Thyroid gland (tissue), 4 donors: ENCODE results near the gene SP110. TPM values are rescaled to one million over a fixed set of nuclear protein-coding genes. Genes with fewer than 3 reads are reported as not detected.
"Not testable (repeated sequence)": the region's sequence is repeated elsewhere in the genome, so short reads cannot be mapped to it uniquely, and the experiment has no call there.

Experiments used
- DNase-seq, 2 donors: peaks; one replicate each; pipeline ENCODE4 v3.0.0-alpha.2; 2019
- H3K27ac ChIP-seq, 3 donors: fragments of 200-600 bp; sonication (generic); 1 replicate in 2 of 3; 2 replicates in 1 of 3; pipeline ENCODE4 v1.5.1; 2016 to 2019; ENCODE audit warnings: mild to moderate bottlenecking in 1 of 3, moderate library complexity in 1 of 3
- H3K27me3 ChIP-seq: fragments of 200-600 bp; sonication (generic); one replicate; pipeline ENCODE4 v1.5.1; 2019
- H3K36me3 ChIP-seq, 2 donors: fragments of 200-600 bp; sonication (generic); one replicate each; pipeline ENCODE4 v1.5.1; 2016 to 2019
- H3K4me1 ChIP-seq, 2 donors: fragments of 200-600 bp; sonication (generic); one replicate each; pipeline ENCODE4 v1.5.1; 2017 to 2019
- H3K4me3 ChIP-seq, 3 donors: fragments of 200-600 bp; sonication (generic); replicated peaks in 1 of 3; 1 replicate in 2 of 3; 2 replicates in 1 of 3; pipeline ENCODE4 v1.5.1; 2016; ENCODE audit warnings: mild to moderate bottlenecking in 1 of 3
- H3K9me3 ChIP-seq: fragments of 200-600 bp; sonication (generic); one replicate; pipeline ENCODE4 v1.5.1; 2017
- POLR2A ChIP-seq, 2 donors: fragments of 450-650 bp; IDR thresholded peaks; one replicate each; pipeline ENCODE4 v1.6.1; 2017; ENCODE audit warnings: antibody characterized with exemption in 2 of 2, mild to moderate bottlenecking in 2 of 2, moderate library complexity in 1 of 2
- WGBS, 2 donors: methylation state at CpG; one replicate each; pipeline ENCODE4 v1.1.5; 2017; 5-methylcytosine and 5-hydroxymethylcytosine counted together
- intact Hi-C: fragments of 100-400 bp; cut with DNase I; formaldehyde crosslinking; loops from one replicate; pipeline ENCODE4 v1.15.1; 2023
- total RNA-seq, 4 donors: library from RNA; depleted of rRNA; stranded (reverse); fragments of >200 nt; gene quantifications; one replicate each; pipeline ENCODE4 v1.2.3, GENCODE V29; 2016
- TF ChIP-seq, protein P1 (sequence below), 6 experiments: fragments of 200-600 bp in 3 of 6; fragments of 450-650 bp in 3 of 6; sonication (generic) in 3 of 6; IDR thresholded peaks; one replicate each; pipeline ENCODE4 v1.5.1; 2016 to 2019; ENCODE audit warnings: antibody characterized with exemption in 6 of 6, mild to moderate bottlenecking in 2 of 6, inconsistent platforms in 1 of 6, moderate library complexity in 1 of 6

Gene SP110
- total RNA-seq, 4 donors from 2014 or later, result 17.7 to 66.2 (median 23.5) TPM

DNA sequence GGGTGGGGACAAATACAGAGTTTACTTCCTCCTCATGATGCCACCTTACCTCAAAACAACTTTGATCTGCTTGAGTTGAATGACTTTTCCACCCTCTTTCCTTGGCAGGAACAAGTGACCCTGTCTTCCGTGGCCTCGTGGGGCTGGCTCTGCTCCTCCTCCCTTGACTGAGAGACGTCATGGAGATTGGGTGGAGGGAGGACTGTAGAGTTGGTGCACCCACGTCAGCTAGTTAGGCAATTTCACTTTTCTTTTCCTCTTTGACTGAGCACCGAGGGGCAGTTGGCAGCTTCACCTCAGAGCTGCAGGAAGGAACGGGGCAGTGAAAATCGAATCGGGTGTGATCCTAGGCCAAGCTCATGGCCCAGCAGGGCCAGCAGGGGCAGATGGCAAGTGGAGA is 5.7 kb upstream of the SP110 start, which contains the start of gene SP140:
SP140 (plus strand) TSS at position 251 of the 400 bp plus-strand sequence; CDS start at position 360, 109 bp downstream.
- peak in 1 of 2 donors; percentile 20 for DNase-seq
- Histone ChIP-seq H3K4me3 (no peak within 1 kb of the TSS), H3K9me3 (no peaks in the 10 kb centered on the region), H3K36me3 (no peaks in the 10 kb centered on the region), H3K4me1 (peaks cover 2% of the 10 kb centered on the region in 2 donors), H3K27me3 (no peaks in the 10 kb centered on the region), H3K27ac (no peak within 1 kb of the TSS)
- intact Hi-C loops, result no loop called here
- WGBS, 2 donors, result 76 to 86% methylated on average over 8 of the region's 8 CpGs
- TF ChIP-seq, protein P1, sequence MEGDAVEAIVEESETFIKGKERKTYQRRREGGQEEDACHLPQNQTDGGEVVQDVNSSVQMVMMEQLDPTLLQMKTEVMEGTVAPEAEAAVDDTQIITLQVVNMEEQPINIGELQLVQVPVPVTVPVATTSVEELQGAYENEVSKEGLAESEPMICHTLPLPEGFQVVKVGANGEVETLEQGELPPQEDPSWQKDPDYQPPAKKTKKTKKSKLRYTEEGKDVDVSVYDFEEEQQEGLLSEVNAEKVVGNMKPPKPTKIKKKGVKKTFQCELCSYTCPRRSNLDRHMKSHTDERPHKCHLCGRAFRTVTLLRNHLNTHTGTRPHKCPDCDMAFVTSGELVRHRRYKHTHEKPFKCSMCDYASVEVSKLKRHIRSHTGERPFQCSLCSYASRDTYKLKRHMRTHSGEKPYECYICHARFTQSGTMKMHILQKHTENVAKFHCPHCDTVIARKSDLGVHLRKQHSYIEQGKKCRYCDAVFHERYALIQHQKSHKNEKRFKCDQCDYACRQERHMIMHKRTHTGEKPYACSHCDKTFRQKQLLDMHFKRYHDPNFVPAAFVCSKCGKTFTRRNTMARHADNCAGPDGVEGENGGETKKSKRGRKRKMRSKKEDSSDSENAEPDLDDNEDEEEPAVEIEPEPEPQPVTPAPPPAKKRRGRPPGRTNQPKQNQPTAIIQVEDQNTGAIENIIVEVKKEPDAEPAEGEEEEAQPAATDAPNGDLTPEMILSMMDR (IDR thresholded peaks at IDR 0.05), result no peak
- peak in 1 of 2 donors; percentile 26 for TF ChIP-seq POLR2A (IDR thresholded peaks at IDR 0.05)

DNA sequence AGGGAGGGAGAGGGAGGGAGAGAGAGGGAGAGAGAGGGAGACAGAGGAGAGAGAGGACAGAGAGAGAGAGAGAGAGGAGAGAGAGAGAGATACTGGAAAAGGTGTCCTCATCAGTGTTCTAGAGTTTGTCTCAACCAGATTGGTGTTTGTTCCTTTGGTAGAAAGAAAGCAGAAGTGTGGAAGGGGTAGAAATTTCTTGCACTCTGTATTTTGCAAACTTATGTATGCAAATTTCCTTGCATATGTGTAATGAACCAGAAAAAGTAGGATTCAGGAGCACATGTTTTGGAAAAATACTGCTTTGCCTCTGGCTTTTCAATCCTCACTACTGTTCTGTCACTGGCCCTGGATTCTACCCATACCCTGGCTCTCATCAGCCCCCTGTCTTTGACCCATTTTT is 4.7 kb upstream of the SP110 start:
- no peaks in the 10 kb centered on the region for H3K27me3 ChIP-seq
- peaks cover 5% of the 10 kb centered on the region in 2 donors for H3K4me1 ChIP-seq
- DNase-seq, result no peak
- H3K4me3 ChIP-seq, result no peak overlapping the region
- TF ChIP-seq, protein P1 (IDR thresholded peaks at IDR 0.05), result no peak
- TF ChIP-seq POLR2A (IDR thresholded peaks at IDR 0.05), result no peak
- no peaks in the 10 kb centered on the region for H3K36me3 ChIP-seq
- intact Hi-C loops, result no loop called here
- no peak overlapping the region for H3K27ac ChIP-seq
- H3K9me3 ChIP-seq, result no peaks in the 10 kb centered on the region

DNA sequence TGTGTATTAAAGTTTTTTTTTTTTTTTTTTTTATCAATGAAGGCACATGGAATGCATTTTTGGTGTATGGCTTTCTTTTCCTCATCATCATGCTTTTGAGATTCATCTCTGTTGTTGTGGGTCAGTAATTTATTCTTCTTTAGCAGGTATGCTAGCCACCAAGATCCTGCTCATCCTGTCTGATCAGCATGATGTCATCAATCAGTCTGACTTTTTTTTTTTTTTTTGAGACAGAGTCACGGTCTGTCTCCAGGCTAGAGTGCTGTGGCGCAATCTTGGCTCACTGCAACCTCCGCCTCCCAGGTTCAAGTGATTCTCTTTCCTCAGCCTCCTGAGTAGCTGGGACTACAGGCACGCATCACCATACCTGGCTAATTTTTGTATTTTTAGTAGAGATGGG is 3.0 kb upstream of the SP110 start:
- H3K36me3 ChIP-seq, H3K9me3 ChIP-seq, H3K4me3 ChIP-seq, H3K4me1 ChIP-seq, DNase-seq, H3K27ac ChIP-seq, intact Hi-C loops, H3K27me3 ChIP-seq: not testable (repeated sequence)
- WGBS, 2 donors, result 87 to 93% methylated on average over 4 of the region's 4 CpGs

DNA sequence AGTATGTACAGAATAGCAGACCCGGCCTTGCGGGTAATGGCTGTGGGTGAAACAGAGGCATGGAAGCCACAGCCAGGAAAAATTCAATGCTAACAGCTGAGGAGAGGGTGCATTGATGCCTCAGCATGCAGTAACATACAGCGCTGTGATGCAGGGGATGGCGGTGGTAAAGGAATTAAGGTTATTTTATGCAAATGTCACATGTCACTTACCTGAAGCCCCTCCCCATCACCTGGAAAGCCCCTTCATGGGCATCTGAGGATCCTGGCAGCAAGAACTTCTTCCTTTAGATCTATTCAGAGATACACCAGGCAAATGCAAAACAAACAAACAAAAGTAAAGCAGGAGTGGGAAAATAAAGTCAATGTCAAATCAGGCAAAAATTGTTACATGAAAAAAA is 1.7 kb upstream of the SP110 start:
- intact Hi-C loops, result no loop called here
- Histone ChIP-seq H3K27me3 (no peaks in the 10 kb centered on the region), H3K4me3 (no peak overlapping the region), H3K27ac (no peak overlapping the region), H3K36me3 (peaks cover 0 to 2% of the 10 kb centered on the region in 2 donors), H3K9me3 (no peaks in the 10 kb centered on the region), H3K4me1 (peaks cover 5 to 9% of the 10 kb centered on the region in 2 donors)
- WGBS, 2 donors, result 96 to 99% methylated on average over 4 of the region's 4 CpGs
- TF ChIP-seq POLR2A (IDR thresholded peaks at IDR 0.05), result no peak
- TF ChIP-seq, protein P1 (IDR thresholded peaks at IDR 0.05), result no peak
- no peak for DNase-seq

DNA sequence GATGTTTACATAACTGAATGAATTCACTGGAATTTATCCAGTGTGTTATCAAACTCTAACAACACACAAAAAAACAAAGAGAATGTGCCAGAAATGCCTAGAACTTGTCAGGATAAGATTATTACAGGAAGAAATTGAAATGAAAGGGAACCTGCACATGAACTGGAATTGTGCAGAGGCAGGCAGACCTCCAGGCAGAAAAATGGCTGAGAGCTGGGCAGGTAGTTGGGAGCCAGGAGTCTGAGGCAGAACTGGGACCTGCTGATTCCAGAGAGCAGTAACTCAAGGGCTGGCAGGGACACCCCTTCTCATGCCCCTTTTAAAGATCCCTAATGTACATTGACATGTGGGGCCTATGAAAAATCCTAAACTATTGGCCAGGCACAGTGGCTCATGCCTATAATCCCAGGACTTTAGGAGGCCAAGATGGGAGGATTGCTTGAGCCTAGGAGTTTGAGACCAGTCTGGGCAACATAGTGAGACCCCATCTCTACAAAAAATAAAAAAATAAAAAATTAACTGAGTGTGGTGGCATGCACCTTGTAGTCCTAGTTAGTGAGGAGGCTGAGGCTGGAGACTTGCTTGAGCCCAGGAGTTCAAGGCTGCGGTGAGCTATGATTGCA is 674 bp upstream of the SP110 start:
- TF ChIP-seq POLR2A (IDR thresholded peaks at IDR 0.05), result no peak
- TF ChIP-seq, protein P1 (IDR thresholded peaks at IDR 0.05), result no peak
- H3K27me3 ChIP-seq, result no peaks in the 10 kb centered on the region
- 100% methylated on average over 1 of the region's 1 CpG for WGBS, 2 donors
- H3K27ac ChIP-seq, result peak overlapping the region; percentile 6 to 89 (median 69)
- peaks cover 5 to 9% of the 10 kb centered on the region in 2 donors for H3K4me1 ChIP-seq
- peaks cover under 1 to 5% of the 10 kb centered on the region in 2 donors for H3K36me3 ChIP-seq
- DNase-seq, result peak in 1 of 2 donors; percentile 6
- H3K4me3 ChIP-seq, result peak overlapping the region; percentile 24 to 49 (median 35)
- intact Hi-C loops, result no loop called here
- no peaks in the 10 kb centered on the region for H3K9me3 ChIP-seq
